GM12892 (cell line): ENCODE data around the gene USP17L11. TPM values are rescaled to one million over a fixed set of nuclear protein-coding genes. Genes with fewer than 3 reads are reported as not detected.
"Not testable (repeated sequence)": the region's sequence is repeated elsewhere in the genome, so short reads cannot be mapped to it uniquely, and the experiment has no call there.

Source experiments
- DNase-seq: peaks from one replicate; pipeline ENCODE4 v3.0.0; 2011; ENCODE audit not compliant: insufficient read length
- FAIRE-seq: peaks from 2 replicates; lab custom pipeline; 2011; peaks lifted over from hg19 to GRCh38; lab: Jason Lieb, UNC
- polyA plus RNA-seq: library from polyadenylated mRNA; unstranded; fragments of >200 nt; gene quantifications from one replicate; pipeline ENCODE4 v1.2.1, GENCODE V29; 2012; ENCODE audit warnings: missing spikeins, inconsistent platforms; ENCODE audit not compliant: missing spikeins

Gene USP17L11
- 0.59 TPM for polyA plus RNA-seq

GRCh38 chr4:9215105-9215504 is at the start of gene USP17L11:
Gene USP17L11, plus strand, starts transcription at chr4:9215405. Its CDS starts 0 bp downstream, at chr4:9215405.
- DNase-seq, FAIRE-seq: not testable (repeated sequence)

GRCh38 chr4:9165990-9166389 is 49.2 kb upstream of the USP17L11 start:
- DNase-seq, FAIRE-seq: not testable (repeated sequence)

- not testable (repeated sequence) for FAIRE-seq, DNase-seq
Measured at GRCh38 chr4:9169791-9170459, 45.3 kb upstream of the USP17L11 start, which contains the start of gene FAM90A26. Gene FAM90A26, plus strand, starts transcription at chr4:9170409. Its CDS starts 2,764 bp downstream, at chr4:9173173.

- DNase-seq, FAIRE-seq: not testable (repeated sequence)
Measured at GRCh38 chr4:9210357-9210756, 4.8 kb upstream of the USP17L11 start, which contains the start of gene USP17L10. Gene USP17L10, plus strand, starts transcription at chr4:9210657. Its CDS starts 0 bp downstream, at chr4:9210657.

- not testable (repeated sequence) for DNase-seq, FAIRE-seq
Measured at GRCh38 chr4:9214701-9215100, 504 bp upstream of the USP17L11 start.

GRCh38 chr4:9219852-9220251 is 4.6 kb downstream of the USP17L11 start, which contains the start of gene USP17L12:
Gene USP17L12, plus strand, starts transcription at chr4:9220152. Its CDS starts 0 bp downstream, at chr4:9220152.
- not testable (repeated sequence) for FAIRE-seq

GRCh38 chr4:9224596-9224995 is 9.4 kb downstream of the USP17L11 start, which contains the start of gene USP17L13:
Gene USP17L13, plus strand, starts transcription at chr4:9224896. Its CDS starts 0 bp downstream, at chr4:9224896.
- FAIRE-seq, DNase-seq: not testable (repeated sequence)

More at GRCh38 chr4:9219852-9220251, 4.6 kb downstream of the USP17L11 start, which contains the start of gene USP17L12:
- not testable (repeated sequence) for DNase-seq

GRCh38 chr4:9230249-9230648 is 15.0 kb downstream of the USP17L11 start:
- not testable (repeated sequence) for FAIRE-seq, DNase-seq

GRCh38 chr4:9234085-9234484 is 18.9 kb downstream of the USP17L11 start, which contains the start of gene USP17L15:
Gene USP17L15, plus strand, starts transcription at chr4:9234385. Its CDS starts 0 bp downstream, at chr4:9234385.
- not testable (repeated sequence) for FAIRE-seq

GRCh38 chr4:9238461-9238860 is 23.3 kb downstream of the USP17L11 start:
- not testable (repeated sequence) for FAIRE-seq, DNase-seq

More at GRCh38 chr4:9234085-9234484, 18.9 kb downstream of the USP17L11 start, which contains the start of gene USP17L15:
- not testable (repeated sequence) for DNase-seq

GRCh38 chr4:9243579-9243978 is 28.4 kb downstream of the USP17L11 start, which contains the start of gene USP17L17:
Gene USP17L17, plus strand, starts transcription at chr4:9243879. Its CDS starts 0 bp downstream, at chr4:9243879.
- not testable (repeated sequence) for DNase-seq, FAIRE-seq

- not testable (repeated sequence) for DNase-seq, FAIRE-seq
Measured at GRCh38 chr4:9247953-9248680, 32.9 kb downstream of the USP17L11 start, which contains the start of gene USP17L18. Gene USP17L18, plus strand, starts transcription at chr4:9248630. Its CDS starts 0 bp downstream, at chr4:9248630.

- DNase-seq, FAIRE-seq: not testable (repeated sequence)
Measured at GRCh38 chr4:9253078-9253477, 37.9 kb downstream of the USP17L11 start, which contains the start of gene USP17L19. Gene USP17L19, plus strand, starts transcription at chr4:9253378. Its CDS starts 0 bp downstream, at chr4:9253378.

- not testable (repeated sequence) for DNase-seq, FAIRE-seq
Measured at GRCh38 chr4:9257824-9258223, 42.6 kb downstream of the USP17L11 start, which contains the start of gene USP17L20. Gene USP17L20, plus strand, starts transcription at chr4:9258124. Its CDS starts 0 bp downstream, at chr4:9258124.

GRCh38 chr4:9262572-9262971 is 47.4 kb downstream of the USP17L11 start, which contains the start of gene USP17L21:
Gene USP17L21, plus strand, starts transcription at chr4:9262872. Its CDS starts 0 bp downstream, at chr4:9262872.
- FAIRE-seq, DNase-seq: not testable (repeated sequence)
